Skeletal muscle tissue (tissue), 5 donors: ENCODE measurements around the gene FANCM. TPM values are rescaled to one million over a fixed set of nuclear protein-coding genes. Genes with fewer than 3 reads are reported as not detected.
A peak's percentile ranks its signal among the peaks of the same experiment; 100 is the strongest.

Source experiments
- H3K27ac ChIP-seq: one replicate; pipeline ENCODE4 v1.7.0; 2013; ENCODE audit warnings: mild to moderate bottlenecking, low read depth, low read length, inconsistent platforms
- H3K27me3 ChIP-seq, 3 donors: one replicate each; pipeline ENCODE4 v1.7.0; 2013; ENCODE audit warnings: low read length in 3 of 3; ENCODE audit not compliant: control insufficient read depth in 3 of 3, insufficient read depth in 3 of 3
- H3K36me3 ChIP-seq, 3 donors: one replicate each; pipeline ENCODE4 v1.7.0; 2013; ENCODE audit warnings: low read length in 3 of 3; ENCODE audit not compliant: control insufficient read depth in 3 of 3, insufficient read depth in 3 of 3
- H3K4me1 ChIP-seq, 3 donors: one replicate each; pipeline ENCODE4 v1.7.0; 2013; ENCODE audit warnings: low read length in 3 of 3, mild to moderate bottlenecking in 3 of 3; ENCODE audit not compliant: control insufficient read depth in 3 of 3, insufficient read depth in 3 of 3
- H3K4me3 ChIP-seq, 3 donors: one replicate each; pipeline ENCODE4 v1.7.0; 2013; ENCODE audit warnings: low read length in 3 of 3
- H3K9ac ChIP-seq, 3 donors: one replicate each; pipeline ENCODE4 v1.7.0; 2013; ENCODE audit warnings: low read length in 3 of 3, mild to moderate bottlenecking in 3 of 3, moderate library complexity in 2 of 3, low read depth in 1 of 3
- H3K9me3 ChIP-seq, 3 donors: one replicate each; pipeline ENCODE4 v1.7.0; 2013; ENCODE audit warnings: low read length in 3 of 3; ENCODE audit not compliant: control insufficient read depth in 3 of 3
- small RNA-seq: library from RNA; depleted of rRNA; stranded (forward); fragments of <200 nt; gene quantifications from one replicate; pipeline ENCODE3, GENCODE V24; 2014
- total RNA-seq: library from RNA; depleted of rRNA; stranded (reverse); fragments of >200 nt; gene quantifications from one replicate; pipeline ENCODE4 v1.2.3, GENCODE V29; 2014
- donor health status: Osteomylitis.

The FANCM gene
- total RNA-seq, 1 donor from 2014 or later, result 7.3 TPM

DNA sequence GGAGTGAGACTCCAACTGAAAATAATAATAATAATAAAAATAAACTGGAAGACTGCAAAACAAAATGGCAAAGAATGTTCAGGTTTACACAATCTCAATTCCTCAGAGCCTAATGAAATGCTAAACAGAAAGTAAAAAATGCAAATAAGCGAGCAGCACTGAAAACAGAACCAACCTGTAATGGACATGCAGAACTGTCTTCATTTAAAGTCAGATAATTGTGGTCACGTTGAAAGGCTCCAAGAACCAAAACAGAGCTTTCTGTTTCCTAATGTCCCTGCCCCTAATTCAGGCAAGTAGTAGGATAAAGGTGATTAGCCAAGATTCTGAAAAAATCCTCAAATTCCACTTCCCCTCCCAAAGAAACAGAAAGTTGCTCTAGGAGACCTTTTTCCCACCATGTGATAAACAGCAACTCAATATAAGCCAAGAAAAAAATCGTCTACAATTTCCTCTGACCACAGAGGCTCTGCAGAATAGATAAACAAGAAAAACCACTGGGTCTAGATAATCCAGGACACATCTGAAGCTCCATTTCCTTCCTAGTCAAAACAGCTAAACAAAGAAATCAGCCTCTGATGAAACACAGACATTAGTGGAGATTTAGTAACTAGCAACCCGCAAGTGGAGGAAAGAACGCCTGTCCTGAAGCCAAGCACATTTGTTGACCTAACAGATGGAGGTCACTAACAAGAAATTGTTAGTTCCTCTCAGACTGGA lies 114.3 kb downstream of the FANCM start:
- Histone ChIP-seq H3K4me3 (peak overlapping the region in 1 of 3 donors; percentile 52), H3K4me1 (peaks cover 3 to 10% (median 7%) of the 10 kb centered on the region in 3 donors), H3K36me3 (no peaks in the 10 kb centered on the region), H3K27ac (no peak overlapping the region), H3K9ac (no peak overlapping the region), H3K9me3 (no peaks in the 10 kb centered on the region), H3K27me3 (no peaks in the 10 kb centered on the region)

Small RNA genes within 50 kb of the gene (small RNA-seq; reads per million reads assigned to genes)
- gene RF00151, result 0.14 reads per million
- 1,805 reads per million, percentile 99 among the genes with 10 or more reads in this experiment for gene SNORD127

Other genes with a start within 250 kb of the FANCM start
- gene KLHL28, start 174.0 kb upstream of the FANCM start, total RNA-seq, result 24.0 TPM
- gene TOGARAM1, start 173.7 kb upstream of the FANCM start, total RNA-seq, result 42.3 TPM
- gene PRPF39, start 51.8 kb upstream of the FANCM start, total RNA-seq, result 33.9 TPM
- 67.8 TPM for gene FKBP3, start 1.4 kb upstream of the FANCM start, total RNA-seq
- 14.6 TPM for gene MIS18BP1, start 117.3 kb downstream of the FANCM start, total RNA-seq